GM18873 (cell line): ENCODE results near the gene TSPEAR.
"Not testable (repeated sequence)": the region's sequence is repeated elsewhere in the genome, so short reads cannot be mapped to it uniquely, and the experiment has no call there.

Experiments used
- ATAC-seq: cut with Tn5 transposase; IDR thresholded peaks from one replicate; pipeline ENCODE4 v1.9.1; 2021; ENCODE audit warnings: mild to moderate bottlenecking, moderate library complexity, moderate number of reproducible peaks; ENCODE audit not compliant: unreplicated experiment, low FRiP score

Gene TSPEAR

GRCh38 chr21:44578371-44579055, 132.9 kb downstream of the TSPEAR start:
- no peak for ATAC-seq

GRCh38 chr21:44576025-44576420, 135.3 kb downstream of the TSPEAR start:
- ATAC-seq, result no peak

GRCh38 chr21:44575307-44576024, 135.9 kb downstream of the TSPEAR start:
- ATAC-seq, result no peak

- ATAC-seq, result no peak
Observed at GRCh38 chr21:44574457-44575306, 136.7 kb downstream of the TSPEAR start.

GRCh38 chr21:44573630-44574456, 137.5 kb downstream of the TSPEAR start, which contains the start of gene KRTAP10-4:
Gene KRTAP10-4 (plus strand): TSS chr21:44573729. CDS start chr21:44573759, 30 bp downstream.
- ATAC-seq, result not testable (repeated sequence)

GRCh38 chr21:44572959-44573583, 138.3 kb downstream of the TSPEAR start:
- no peak for ATAC-seq

GRCh38 chr21:44571844-44572782, 139.3 kb downstream of the TSPEAR start:
- no peak for ATAC-seq

GRCh38 chr21:44571296-44571695, 140.1 kb downstream of the TSPEAR start:
- ATAC-seq, result no peak

GRCh38 chr21:44569861-44570517, 141.4 kb downstream of the TSPEAR start:
- ATAC-seq, result no peak

- no peak for ATAC-seq
Observed at GRCh38 chr21:44568667-44569556, 142.5 kb downstream of the TSPEAR start.

- no peak for ATAC-seq
Observed at GRCh38 chr21:44568261-44568660, 143.1 kb downstream of the TSPEAR start.

GRCh38 chr21:44567481-44568171, 143.7 kb downstream of the TSPEAR start:
- ATAC-seq, result no peak

GRCh38 chr21:44566403-44566802, 145.0 kb downstream of the TSPEAR start:
- no peak for ATAC-seq

- no peak for ATAC-seq
Observed at GRCh38 chr21:44564886-44565598, 146.3 kb downstream of the TSPEAR start.

- no peak for ATAC-seq
Observed at GRCh38 chr21:44564099-44564498, 147.3 kb downstream of the TSPEAR start.

- ATAC-seq, result no peak
Observed at GRCh38 chr21:44558695-44559094, 152.7 kb downstream of the TSPEAR start, which contains the start of gene KRTAP10-3. Gene KRTAP10-3 (minus strand): TSS chr21:44558795. CDS start chr21:44558715, 80 bp downstream.
